HEK293 (cell line): ENCODE results near the gene LSM3.

Experiments
- KLF7 ChIP-seq: fragments of 450-650 bp; formaldehyde crosslinking; IDR thresholded peaks from 2 replicates; pipeline ENCODE4 v1.5.1; 2016; ENCODE audit warnings: missing biosample characterization, missing genetic modification characterization, borderline replicate concordance
- REPIN1 ChIP-seq: fragments of 450-650 bp; formaldehyde crosslinking; IDR thresholded peaks from 2 replicates; pipeline ENCODE4 v1.5.1; 2017; ENCODE audit warnings: missing biosample characterization, missing genetic modification characterization, low read depth
- YY1 ChIP-seq: fragments of 450-650 bp; formaldehyde crosslinking; IDR thresholded peaks from 2 replicates; pipeline ENCODE4 v1.5.1; 2018; ENCODE audit warnings: missing biosample characterization, missing genetic modification characterization
- ZNF121 ChIP-seq: fragments of 450-650 bp; formaldehyde crosslinking; IDR thresholded peaks from 2 replicates; pipeline ENCODE4 v1.5.1; 2016; ENCODE audit warnings: missing biosample characterization, missing genetic modification characterization
- ZNF148 ChIP-seq: fragments of 450-650 bp; formaldehyde crosslinking; IDR thresholded peaks from 2 replicates; pipeline ENCODE4 v1.5.0; 2017; ENCODE audit warnings: missing biosample characterization, missing genetic modification characterization, borderline replicate concordance
- ZNF223 ChIP-seq: fragments of 450-650 bp; formaldehyde crosslinking; IDR thresholded peaks from 2 replicates; pipeline ENCODE4 v1.5.1; 2016; ENCODE audit warnings: missing biosample characterization, missing genetic modification characterization
- ZNF501 ChIP-seq: fragments of 450-650 bp; formaldehyde crosslinking; IDR thresholded peaks from 2 replicates; pipeline ENCODE4 v1.5.1; 2016; ENCODE audit warnings: missing biosample characterization, missing genetic modification characterization
- ZNF513 ChIP-seq: fragments of 450-650 bp; IDR thresholded peaks from 2 replicates; pipeline ENCODE4 v1.5.1; 2018; ENCODE audit warnings: missing biosample characterization, missing genetic modification characterization
- ZNF629 ChIP-seq: fragments of 450-650 bp; formaldehyde crosslinking; IDR thresholded peaks from 2 replicates; pipeline ENCODE4 v1.5.1; 2017; ENCODE audit warnings: missing biosample characterization, missing genetic modification characterization
- ZNF654 ChIP-seq: fragments of 450-650 bp; formaldehyde crosslinking; IDR thresholded peaks from 2 replicates; pipeline ENCODE4 v1.5.1; 2016; ENCODE audit warnings: low read depth, missing biosample characterization, missing genetic modification characterization
- TF ChIP-seq, protein P1 (sequence below): fragments of 450-650 bp; formaldehyde crosslinking; IDR thresholded peaks from 2 replicates; pipeline ENCODE4 v1.5.1; 2016; ENCODE audit warnings: missing biosample characterization, missing genetic modification characterization
- TF ChIP-seq, protein P2 (sequence below): fragments of 450-650 bp; formaldehyde crosslinking; IDR thresholded peaks from 2 replicates; pipeline ENCODE4 v1.5.1; 2016; ENCODE audit warnings: missing biosample characterization, missing genetic modification characterization
- TF ChIP-seq, protein P3 (sequence below): fragments of 450-650 bp; formaldehyde crosslinking; IDR thresholded peaks from 2 replicates; pipeline ENCODE4 v1.5.1; 2016; ENCODE audit warnings: missing biosample characterization, missing genetic modification characterization, low read depth

GRCh38 chr3:14243782-14244181 lies 65.2 kb downstream of the LSM3 start:
- TF ChIP-seq YY1 (tag by site-specific recombination), result no peak
- TF ChIP-seq, protein P1, sequence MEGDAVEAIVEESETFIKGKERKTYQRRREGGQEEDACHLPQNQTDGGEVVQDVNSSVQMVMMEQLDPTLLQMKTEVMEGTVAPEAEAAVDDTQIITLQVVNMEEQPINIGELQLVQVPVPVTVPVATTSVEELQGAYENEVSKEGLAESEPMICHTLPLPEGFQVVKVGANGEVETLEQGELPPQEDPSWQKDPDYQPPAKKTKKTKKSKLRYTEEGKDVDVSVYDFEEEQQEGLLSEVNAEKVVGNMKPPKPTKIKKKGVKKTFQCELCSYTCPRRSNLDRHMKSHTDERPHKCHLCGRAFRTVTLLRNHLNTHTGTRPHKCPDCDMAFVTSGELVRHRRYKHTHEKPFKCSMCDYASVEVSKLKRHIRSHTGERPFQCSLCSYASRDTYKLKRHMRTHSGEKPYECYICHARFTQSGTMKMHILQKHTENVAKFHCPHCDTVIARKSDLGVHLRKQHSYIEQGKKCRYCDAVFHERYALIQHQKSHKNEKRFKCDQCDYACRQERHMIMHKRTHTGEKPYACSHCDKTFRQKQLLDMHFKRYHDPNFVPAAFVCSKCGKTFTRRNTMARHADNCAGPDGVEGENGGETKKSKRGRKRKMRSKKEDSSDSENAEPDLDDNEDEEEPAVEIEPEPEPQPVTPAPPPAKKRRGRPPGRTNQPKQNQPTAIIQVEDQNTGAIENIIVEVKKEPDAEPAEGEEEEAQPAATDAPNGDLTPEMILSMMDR, result no peak
- TF ChIP-seq, protein P2, sequence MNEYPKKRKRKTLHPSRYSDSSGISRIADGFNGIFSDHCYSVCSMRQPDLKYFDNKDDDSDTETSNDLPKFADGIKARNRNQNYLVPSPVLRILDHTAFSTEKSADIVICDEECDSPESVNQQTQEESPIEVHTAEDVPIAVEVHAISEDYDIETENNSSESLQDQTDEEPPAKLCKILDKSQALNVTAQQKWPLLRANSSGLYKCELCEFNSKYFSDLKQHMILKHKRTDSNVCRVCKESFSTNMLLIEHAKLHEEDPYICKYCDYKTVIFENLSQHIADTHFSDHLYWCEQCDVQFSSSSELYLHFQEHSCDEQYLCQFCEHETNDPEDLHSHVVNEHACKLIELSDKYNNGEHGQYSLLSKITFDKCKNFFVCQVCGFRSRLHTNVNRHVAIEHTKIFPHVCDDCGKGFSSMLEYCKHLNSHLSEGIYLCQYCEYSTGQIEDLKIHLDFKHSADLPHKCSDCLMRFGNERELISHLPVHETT, result no peak
- TF ChIP-seq REPIN1 (tag by site-specific recombination), result no peak
- TF ChIP-seq, protein P3, sequence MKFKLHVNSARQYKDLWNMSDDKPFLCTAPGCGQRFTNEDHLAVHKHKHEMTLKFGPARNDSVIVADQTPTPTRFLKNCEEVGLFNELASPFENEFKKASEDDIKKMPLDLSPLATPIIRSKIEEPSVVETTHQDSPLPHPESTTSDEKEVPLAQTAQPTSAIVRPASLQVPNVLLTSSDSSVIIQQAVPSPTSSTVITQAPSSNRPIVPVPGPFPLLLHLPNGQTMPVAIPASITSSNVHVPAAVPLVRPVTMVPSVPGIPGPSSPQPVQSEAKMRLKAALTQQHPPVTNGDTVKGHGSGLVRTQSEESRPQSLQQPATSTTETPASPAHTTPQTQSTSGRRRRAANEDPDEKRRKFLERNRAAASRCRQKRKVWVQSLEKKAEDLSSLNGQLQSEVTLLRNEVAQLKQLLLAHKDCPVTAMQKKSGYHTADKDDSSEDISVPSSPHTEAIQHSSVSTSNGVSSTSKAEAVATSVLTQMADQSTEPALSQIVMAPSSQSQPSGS (tag by site-specific recombination), result no peak
- TF ChIP-seq ZNF629, result no peak
- TF ChIP-seq ZNF148 (tag by site-specific recombination), result no peak
- TF ChIP-seq ZNF513 (tag by site-specific recombination), result no peak
- no peak for TF ChIP-seq ZNF654 (tag by site-specific recombination)
- no peak for TF ChIP-seq ZNF501 (tag by site-specific recombination)
- TF ChIP-seq ZNF121 (tag by site-specific recombination), result no peak
- no peak for TF ChIP-seq KLF7
- no peak for TF ChIP-seq ZNF223
